Progenitor cell of endocrine pancreas (in vitro differentiated cells): ENCODE data around the gene CSAD. TPM values are rescaled to one million over a fixed set of nuclear protein-coding genes. Genes with fewer than 3 reads are reported as not detected.
"Not testable (repeated sequence)": the region's sequence is repeated elsewhere in the genome, so short reads cannot be mapped to it uniquely, and the experiment has no call there.

Source experiments
- DNase-seq: peaks from one replicate; pipeline ENCODE4 v3.0.0; 2021; ENCODE audit warnings: low spot score; ENCODE audit not compliant: unreplicated experiment
- H3K27ac Mint-ChIP-seq: 2 replicates; pipeline ENCODE4 v1.8.0; 2021; ENCODE audit warnings: mild to moderate bottlenecking, moderate library complexity, mixed read lengths
- H3K27me3 Mint-ChIP-seq: 2 replicates; pipeline ENCODE4 v1.8.0; 2021; ENCODE audit warnings: mixed read lengths
- H3K36me3 Mint-ChIP-seq: 2 replicates; pipeline ENCODE4 v1.8.0; 2022; ENCODE audit warnings: mixed read lengths; ENCODE audit not compliant: insufficient read depth
- H3K4me1 Mint-ChIP-seq: 2 replicates; pipeline ENCODE4 v1.8.0; 2021; ENCODE audit warnings: low read depth, mixed read lengths
- H3K4me3 Mint-ChIP-seq: 2 replicates; pipeline ENCODE4 v1.8.0; 2021; ENCODE audit warnings: low read depth, mild to moderate bottlenecking, moderate library complexity, mixed read lengths
- H3K9me3 Mint-ChIP-seq: 2 replicates; pipeline ENCODE4 v1.8.0; 2021; ENCODE audit warnings: low read depth, mixed read lengths
- CTCF ChIP-seq: fragments of 200-600 bp; sonication (generic); IDR thresholded peaks from one replicate; pipeline ENCODE4 v1.5.0; 2021; ENCODE audit warnings: antibody characterized with exemption, mild to moderate bottlenecking; ENCODE audit not compliant: unreplicated experiment
- total RNA-seq: library from RNA; stranded (reverse); gene quantifications from 2 replicates; pipeline ENCODE4 v1.2.1, GENCODE V29; 2021

CSAD gene
- total RNA-seq, 1 donor from 2014 or later = 58.6 TPM

GRCh38 chr12:53169644-53170043 lies 11.1 kb downstream of the CSAD start:
- H3K36me3 Mint-ChIP-seq = peaks cover 5% of the 10 kb centered on the region
- no peaks in the 10 kb centered on the region for H3K9me3 Mint-ChIP-seq
- no peak overlapping the region for H3K27ac Mint-ChIP-seq
- TF ChIP-seq CTCF = no peak
- H3K4me3 Mint-ChIP-seq = no peak overlapping the region
- H3K27me3 Mint-ChIP-seq = no peaks in the 10 kb centered on the region
- no peaks in the 10 kb centered on the region for H3K4me1 Mint-ChIP-seq
- DNase-seq = no peak

- H3K36me3 Mint-ChIP-seq = peaks cover 7% of the 10 kb centered on the region
- TF ChIP-seq CTCF = no peak
- H3K9me3 Mint-ChIP-seq = no peaks in the 10 kb centered on the region
- no peak overlapping the region for H3K4me3 Mint-ChIP-seq
- peak overlapping the region; percentile 27 for H3K27ac Mint-ChIP-seq
- no peak for DNase-seq
- no peaks in the 10 kb centered on the region for H3K27me3 Mint-ChIP-seq
- no peaks in the 10 kb centered on the region for H3K4me1 Mint-ChIP-seq
Observed at GRCh38 chr12:53166837-53167236, 13.9 kb downstream of the CSAD start.

GRCh38 chr12:53163008-53163407 lies 17.7 kb downstream of the CSAD start:
- not testable (repeated sequence) for H3K4me3 Mint-ChIP-seq, H3K27me3 Mint-ChIP-seq, H3K27ac Mint-ChIP-seq, H3K36me3 Mint-ChIP-seq, DNase-seq, H3K9me3 Mint-ChIP-seq, H3K4me1 Mint-ChIP-seq

GRCh38 chr12:53161119-53161911 lies 19.4 kb downstream of the CSAD start:
- no peak overlapping the region for H3K4me3 Mint-ChIP-seq
- H3K27ac Mint-ChIP-seq = no peak overlapping the region
- TF ChIP-seq CTCF = no peak
- peaks cover 2% of the 10 kb centered on the region for H3K36me3 Mint-ChIP-seq
- no peaks in the 10 kb centered on the region for H3K9me3 Mint-ChIP-seq
- no peaks in the 10 kb centered on the region for H3K27me3 Mint-ChIP-seq
- no peak for DNase-seq
- H3K4me1 Mint-ChIP-seq = no peaks in the 10 kb centered on the region

GRCh38 chr12:53160673-53161072 lies 20.1 kb downstream of the CSAD start:
- DNase-seq = no peak
- Mint-ChIP-seq H3K9me3 (no peaks in the 10 kb centered on the region), H3K27me3 (no peaks in the 10 kb centered on the region), H3K4me1 (no peaks in the 10 kb centered on the region), H3K36me3 (peaks cover 2% of the 10 kb centered on the region), H3K27ac (no peak overlapping the region), H3K4me3 (no peak overlapping the region)
- no peak for TF ChIP-seq CTCF

- no peaks in the 10 kb centered on the region for H3K4me1 Mint-ChIP-seq
- DNase-seq = no peak
Observed at GRCh38 chr12:53160000-53160399, 20.7 kb downstream of the CSAD start.

More at GRCh38 chr12:53160000-53160399, 20.7 kb downstream of the CSAD start:
- Mint-ChIP-seq H3K27ac (no peak overlapping the region), H3K27me3 (no peaks in the 10 kb centered on the region), H3K9me3 (no peaks in the 10 kb centered on the region), H3K36me3 (peaks cover 2% of the 10 kb centered on the region), H3K4me3 (no peak overlapping the region)
- no peak for TF ChIP-seq CTCF
